Stimulated activated effector memory CD8-positive, alpha-beta T cell treated with anti-CD3 and anti-CD28 coated beads, Interleukin-12 subunit alpha, Interleukin-12 subunit beta, amount 100 ng/mL, for 72 hours (primary cell): ENCODE measurements around the gene LMBR1.
A peak's percentile ranks its signal among the peaks of the same experiment; 100 is the strongest.

Experiments
- ATAC-seq: fragments of 150-1000 bp; cut with Tn5 transposase; 2 replicates; pipeline ENCODE4 v1.10.0; 2021
- DNase-seq, 2 donors: peaks; one replicate each; pipeline ENCODE4 v3.0.0; 2021 to 2022; ENCODE audit warnings: low spot score in 2 of 2
- H3K27ac Mint-ChIP-seq: one replicate; pipeline ENCODE4 v1.8.0; 2022; ENCODE audit warnings: mild to moderate bottlenecking, mixed read lengths
- H3K36me3 Mint-ChIP-seq: one replicate; pipeline ENCODE4 v1.8.0; 2022; ENCODE audit warnings: mild to moderate bottlenecking, mixed read lengths
- H3K4me1 Mint-ChIP-seq: one replicate; pipeline ENCODE4 v1.8.0; 2022; ENCODE audit warnings: mixed read lengths
- H3K4me3 Mint-ChIP-seq: one replicate; pipeline ENCODE4 v1.8.0; 2022; ENCODE audit warnings: mild to moderate bottlenecking, mixed read lengths
- H3K9me3 Mint-ChIP-seq: one replicate; pipeline ENCODE4 v1.8.0; 2022; ENCODE audit warnings: mixed read lengths

LMBR1 gene

GRCh38 chr7:156842740-156843140, 50.2 kb downstream of the LMBR1 start:
- Mint-ChIP-seq H3K36me3 (no peaks in the 10 kb centered on the region), H3K4me1 (peaks cover 22% of the 10 kb centered on the region), H3K27ac (no peak overlapping the region), H3K4me3 (no peak overlapping the region), H3K9me3 (no peaks in the 10 kb centered on the region)
- DNase-seq (no peak), ATAC-seq (no peak)

DNA sequence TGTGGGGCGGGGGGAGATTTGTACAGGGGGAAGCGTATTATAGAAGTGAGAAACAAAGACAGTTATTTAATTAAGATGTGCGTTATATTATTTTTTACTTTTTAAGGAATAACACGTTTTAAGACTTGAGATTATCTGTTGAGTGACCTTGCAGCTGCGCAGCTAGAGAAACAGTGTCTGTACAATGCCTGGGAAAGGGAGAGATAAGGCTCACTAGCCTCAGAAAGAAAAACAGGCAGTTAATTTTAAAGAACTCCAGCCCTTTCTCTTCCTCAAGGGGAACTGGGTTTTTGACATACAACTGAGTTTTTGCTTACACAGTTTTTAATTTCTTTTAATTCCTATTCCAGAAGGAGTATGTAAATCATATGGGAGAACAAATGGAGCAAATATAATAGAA, 50.7 kb downstream of the LMBR1 start:
- no peak overlapping the region for H3K27ac Mint-ChIP-seq
- ATAC-seq: no peak
- no peaks in the 10 kb centered on the region for H3K9me3 Mint-ChIP-seq
- no peaks in the 10 kb centered on the region for H3K36me3 Mint-ChIP-seq
- no peak overlapping the region for H3K4me3 Mint-ChIP-seq
- H3K4me1 Mint-ChIP-seq: peaks cover 19% of the 10 kb centered on the region
- no peak for DNase-seq

DNA sequence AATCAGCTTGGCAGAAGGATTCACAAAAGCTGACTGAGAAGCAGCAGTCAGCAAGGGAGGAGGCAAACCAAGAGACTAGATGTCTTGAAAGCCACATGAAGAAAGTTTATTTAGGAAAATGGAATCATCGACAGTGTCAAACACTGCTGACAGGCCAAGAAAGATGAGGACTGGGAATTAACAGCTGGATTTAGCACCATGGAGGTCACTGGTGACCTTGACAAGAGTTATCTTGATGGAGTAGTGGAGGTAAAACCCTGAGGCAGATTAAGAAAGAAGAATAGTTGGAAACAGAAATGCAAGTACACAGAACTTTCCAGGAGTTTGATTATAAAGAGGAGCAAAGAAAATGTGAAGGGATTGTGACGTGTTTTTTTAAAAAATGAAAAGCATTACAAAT, 51.5 kb downstream of the LMBR1 start:
- DNase-seq (no peak), ATAC-seq (no peak)
- Mint-ChIP-seq H3K36me3 (no peaks in the 10 kb centered on the region), H3K4me1 (peaks cover 12% of the 10 kb centered on the region), H3K9me3 (no peaks in the 10 kb centered on the region), H3K4me3 (no peak overlapping the region), H3K27ac (no peak overlapping the region)

DNA sequence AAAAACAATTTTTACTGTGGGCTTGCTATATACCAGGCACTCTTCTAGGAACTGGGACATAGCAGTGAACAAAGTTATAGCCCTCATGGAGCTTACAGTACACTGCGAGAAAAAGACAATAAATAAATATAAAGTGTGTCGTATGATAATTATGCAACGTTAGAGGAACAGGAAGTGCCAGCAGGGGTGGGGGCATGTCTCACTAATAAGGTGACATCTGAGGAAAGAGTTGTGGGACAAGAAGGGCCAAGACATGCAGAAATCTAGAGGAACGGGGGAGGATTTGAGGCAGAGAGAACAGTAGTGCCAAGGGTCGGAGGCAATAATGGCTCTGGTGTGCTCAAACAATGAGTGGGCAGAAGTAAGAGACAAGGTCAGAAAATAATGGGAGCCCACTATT, 52.8 kb downstream of the LMBR1 start:
- ATAC-seq (no peak), DNase-seq (no peak)
- Mint-ChIP-seq H3K27ac (no peak overlapping the region), H3K9me3 (no peaks in the 10 kb centered on the region), H3K36me3 (no peaks in the 10 kb centered on the region), H3K4me1 (no peaks in the 10 kb centered on the region), H3K4me3 (no peak overlapping the region)

DNA sequence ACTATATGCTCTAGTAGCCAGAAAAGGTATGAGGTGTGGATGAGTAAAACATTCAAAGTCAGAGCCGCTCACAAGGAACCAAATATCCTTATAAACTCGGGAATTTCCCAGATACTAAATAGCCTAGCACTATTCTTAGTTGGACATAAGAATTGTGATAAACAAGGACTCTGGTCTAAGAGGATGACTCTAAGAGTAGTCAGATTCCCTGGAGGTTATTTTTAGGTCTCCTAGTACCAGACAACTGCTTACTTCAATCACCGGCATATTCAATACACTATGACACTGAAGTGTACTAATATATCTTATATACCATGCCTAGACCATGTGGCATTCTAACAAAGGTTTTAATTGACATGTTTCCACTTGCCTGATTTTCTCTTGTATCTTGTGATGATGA, 56.5 kb downstream of the LMBR1 start:
- no peaks in the 10 kb centered on the region for H3K9me3 Mint-ChIP-seq
- peaks cover 28% of the 10 kb centered on the region for H3K36me3 Mint-ChIP-seq
- ATAC-seq: no peak
- H3K4me3 Mint-ChIP-seq: no peak overlapping the region
- H3K4me1 Mint-ChIP-seq: no peaks in the 10 kb centered on the region
- no peak overlapping the region for H3K27ac Mint-ChIP-seq
- no peak for DNase-seq

GRCh38 chr7:156834462-156834861, 58.5 kb downstream of the LMBR1 start:
- Mint-ChIP-seq H3K4me1 (no peaks in the 10 kb centered on the region), H3K36me3 (peaks cover 37% of the 10 kb centered on the region), H3K9me3 (no peaks in the 10 kb centered on the region), H3K27ac (no peak overlapping the region), H3K4me3 (no peak overlapping the region)
- DNase-seq: no peak
- no peak for ATAC-seq

DNA sequence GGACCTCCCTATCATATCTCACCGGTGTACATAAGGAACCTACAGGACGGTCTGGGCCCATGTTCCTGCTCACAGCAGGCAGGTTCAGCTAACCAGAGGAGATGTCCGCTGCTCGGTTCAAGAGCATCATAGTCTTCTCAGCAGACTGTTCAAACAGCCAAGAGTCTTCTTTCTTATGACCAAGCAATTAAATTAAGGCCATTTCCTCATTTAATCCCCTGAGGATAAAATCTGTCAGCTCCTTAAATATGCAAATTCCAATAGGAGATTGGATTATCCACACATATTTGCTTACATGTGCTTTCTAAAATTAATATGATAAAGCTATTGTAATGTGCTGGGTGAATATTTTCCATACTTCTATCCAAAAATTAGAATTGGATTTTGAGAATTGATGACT, 59.7 kb downstream of the LMBR1 start:
- peaks cover 37% of the 10 kb centered on the region for H3K36me3 Mint-ChIP-seq
- ATAC-seq (no peak), DNase-seq (no peak)
- H3K4me1 Mint-ChIP-seq: no peaks in the 10 kb centered on the region
- no peak overlapping the region for H3K4me3 Mint-ChIP-seq
- H3K27ac Mint-ChIP-seq: no peak overlapping the region
- no peaks in the 10 kb centered on the region for H3K9me3 Mint-ChIP-seq

- no peak for ATAC-seq
- peak overlapping the region; percentile 17 for H3K27ac Mint-ChIP-seq
- peaks cover 37% of the 10 kb centered on the region for H3K36me3 Mint-ChIP-seq
Observed at GRCh38 chr7:156832195-156832877, 60.6 kb downstream of the LMBR1 start.

DNA sequence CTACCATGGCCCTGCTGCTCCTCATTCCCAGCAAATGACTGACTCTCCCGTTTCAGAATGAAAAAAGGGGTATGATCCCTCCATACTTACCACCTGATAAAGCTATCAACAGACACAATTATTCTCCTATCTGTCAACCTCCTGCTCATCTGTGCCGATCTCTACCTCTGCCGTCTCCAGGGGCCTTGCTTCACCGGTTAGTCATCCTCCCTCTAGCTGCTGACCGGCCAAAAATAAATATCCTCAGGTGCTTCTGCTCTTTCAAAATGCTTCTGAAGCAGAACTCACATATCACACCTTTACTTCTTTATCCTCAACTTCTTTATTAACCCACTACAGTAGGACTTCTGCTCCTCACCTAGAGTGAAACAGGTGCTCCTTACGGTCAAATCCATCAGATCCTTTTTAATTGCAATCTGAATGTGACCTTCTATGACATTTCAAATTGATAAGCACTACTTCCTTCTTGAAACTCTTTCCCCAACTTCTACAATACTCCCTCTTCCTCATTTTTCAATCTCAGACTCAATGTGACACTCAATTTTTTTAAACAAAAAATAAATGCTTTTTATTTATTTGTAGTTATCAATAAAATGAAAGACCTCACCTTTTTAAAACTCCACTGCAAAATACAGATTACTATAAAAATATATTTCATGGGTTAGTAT, 63.2 kb downstream of the LMBR1 start:
- Mint-ChIP-seq H3K27ac (no peak overlapping the region), H3K9me3 (no peaks in the 10 kb centered on the region), H3K4me3 (no peak overlapping the region), H3K36me3 (peaks cover 37% of the 10 kb centered on the region), H3K4me1 (no peaks in the 10 kb centered on the region)
- ATAC-seq (no peak), DNase-seq (no peak)

More at GRCh38 chr7:156832195-156832877, 60.6 kb downstream of the LMBR1 start:
- H3K4me3 Mint-ChIP-seq: no peak overlapping the region
- H3K4me1 Mint-ChIP-seq: no peaks in the 10 kb centered on the region
- H3K9me3 Mint-ChIP-seq: no peaks in the 10 kb centered on the region
- DNase-seq: no peak

GRCh38 chr7:156827587-156828203, 65.3 kb downstream of the LMBR1 start:
- Mint-ChIP-seq H3K4me3 (no peak overlapping the region), H3K27ac (no peak overlapping the region), H3K36me3 (peaks cover 20% of the 10 kb centered on the region), H3K4me1 (no peaks in the 10 kb centered on the region), H3K9me3 (no peaks in the 10 kb centered on the region)
- ATAC-seq (no peak), DNase-seq (no peak)

DNA sequence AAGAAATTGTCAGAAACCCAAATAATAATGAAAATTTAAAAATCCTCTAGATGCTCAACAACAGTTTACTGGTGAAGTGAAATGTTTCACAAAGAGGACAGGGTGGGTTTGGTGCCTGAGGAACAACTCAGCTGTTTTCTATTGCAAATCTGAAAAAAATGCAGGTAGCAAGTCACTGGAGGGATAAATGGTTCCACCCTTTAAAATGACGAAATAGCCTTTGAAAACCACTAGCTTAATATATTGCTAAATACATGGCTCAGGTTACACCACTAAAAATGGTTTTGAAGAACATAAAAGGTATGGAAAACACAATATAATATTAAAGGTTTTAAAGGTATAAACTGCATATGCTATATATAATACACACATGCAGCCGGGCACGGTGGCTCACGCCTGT, 69.5 kb downstream of the LMBR1 start:
- no peak for ATAC-seq
- no peak for DNase-seq
- H3K4me1 Mint-ChIP-seq: no peaks in the 10 kb centered on the region
- H3K27ac Mint-ChIP-seq: no peak overlapping the region
- no peak overlapping the region for H3K4me3 Mint-ChIP-seq
- peaks cover 8% of the 10 kb centered on the region for H3K36me3 Mint-ChIP-seq
- H3K9me3 Mint-ChIP-seq: no peaks in the 10 kb centered on the region

DNA sequence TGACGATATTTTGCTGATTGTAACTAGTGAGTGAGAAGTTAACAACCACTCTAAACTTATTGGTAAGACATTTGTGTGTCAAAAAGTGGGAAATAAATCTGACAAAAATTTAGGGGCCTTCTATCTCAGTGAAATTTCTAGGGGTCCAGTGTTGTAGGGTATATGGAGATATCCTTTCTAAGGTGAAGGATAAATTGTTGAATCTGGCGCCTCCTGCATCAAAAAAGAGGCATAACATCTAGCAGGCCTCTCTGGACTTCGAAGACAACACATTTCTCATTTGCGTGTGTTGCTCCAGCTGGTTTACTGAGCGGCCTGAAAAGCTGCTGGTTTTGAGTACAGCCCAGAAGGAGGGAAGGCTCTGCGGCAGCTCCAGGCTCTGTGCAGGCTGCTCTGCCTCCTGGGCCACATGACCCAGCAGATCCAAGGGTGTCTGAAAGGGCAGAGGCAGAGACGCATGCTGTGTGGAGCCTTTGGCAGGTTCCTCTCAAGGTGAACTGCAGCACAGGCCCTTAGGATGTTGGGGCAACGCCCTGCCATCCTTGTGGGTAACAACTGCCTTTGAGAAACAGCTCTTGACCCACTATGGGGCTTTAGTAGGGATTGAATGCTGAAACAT, 72.4 kb downstream of the LMBR1 start:
- no peaks in the 10 kb centered on the region for H3K9me3 Mint-ChIP-seq
- H3K4me1 Mint-ChIP-seq: no peaks in the 10 kb centered on the region
- no peak overlapping the region for H3K4me3 Mint-ChIP-seq
- H3K36me3 Mint-ChIP-seq: peaks cover 13% of the 10 kb centered on the region
- H3K27ac Mint-ChIP-seq: no peak overlapping the region
- no peak for DNase-seq
- no peak for ATAC-seq

GRCh38 chr7:156819733-156820295, 73.2 kb downstream of the LMBR1 start:
- ATAC-seq (no peak), DNase-seq (no peak)
- Mint-ChIP-seq H3K4me1 (no peaks in the 10 kb centered on the region), H3K4me3 (no peak overlapping the region), H3K9me3 (no peaks in the 10 kb centered on the region), H3K36me3 (peaks cover 13% of the 10 kb centered on the region), H3K27ac (no peak overlapping the region)

- no peak overlapping the region for H3K27ac Mint-ChIP-seq
- peaks cover 13% of the 10 kb centered on the region for H3K36me3 Mint-ChIP-seq
- DNase-seq: no peak
- H3K4me1 Mint-ChIP-seq: no peaks in the 10 kb centered on the region
- no peaks in the 10 kb centered on the region for H3K9me3 Mint-ChIP-seq
- no peak overlapping the region for H3K4me3 Mint-ChIP-seq
- no peak for ATAC-seq
Observed at GRCh38 chr7:156818133-156818532, 74.8 kb downstream of the LMBR1 start.

- no peak overlapping the region for H3K4me3 Mint-ChIP-seq
- H3K9me3 Mint-ChIP-seq: no peaks in the 10 kb centered on the region
- no peak overlapping the region for H3K27ac Mint-ChIP-seq
- ATAC-seq (no peak), DNase-seq (no peak)
- H3K36me3 Mint-ChIP-seq: peaks cover 7% of the 10 kb centered on the region
- H3K4me1 Mint-ChIP-seq: no peaks in the 10 kb centered on the region
Observed at GRCh38 chr7:156816943-156817572, 75.9 kb downstream of the LMBR1 start.
